GM10266 (cell line): ENCODE measurements around the gene APAF1.
"Not testable (repeated sequence)": the region's sequence is repeated elsewhere in the genome, so short reads cannot be mapped to it uniquely, and the experiment has no call there.

ENCODE experiments used
- DNase-seq: peaks from one replicate; pipeline ENCODE4 v3.0.0; 2012; ENCODE audit errors: extremely low spot score
- TF ChIP-seq, protein P1 (sequence below): IDR thresholded peaks from 2 replicates; pipeline ENCODE4 v1.5.1; 2012; ENCODE audit warnings: mild to moderate bottlenecking, low read depth; ENCODE audit not compliant: control insufficient read depth, insufficient read depth; ENCODE audit errors: missing control alignments

APAF1 gene

DNA sequence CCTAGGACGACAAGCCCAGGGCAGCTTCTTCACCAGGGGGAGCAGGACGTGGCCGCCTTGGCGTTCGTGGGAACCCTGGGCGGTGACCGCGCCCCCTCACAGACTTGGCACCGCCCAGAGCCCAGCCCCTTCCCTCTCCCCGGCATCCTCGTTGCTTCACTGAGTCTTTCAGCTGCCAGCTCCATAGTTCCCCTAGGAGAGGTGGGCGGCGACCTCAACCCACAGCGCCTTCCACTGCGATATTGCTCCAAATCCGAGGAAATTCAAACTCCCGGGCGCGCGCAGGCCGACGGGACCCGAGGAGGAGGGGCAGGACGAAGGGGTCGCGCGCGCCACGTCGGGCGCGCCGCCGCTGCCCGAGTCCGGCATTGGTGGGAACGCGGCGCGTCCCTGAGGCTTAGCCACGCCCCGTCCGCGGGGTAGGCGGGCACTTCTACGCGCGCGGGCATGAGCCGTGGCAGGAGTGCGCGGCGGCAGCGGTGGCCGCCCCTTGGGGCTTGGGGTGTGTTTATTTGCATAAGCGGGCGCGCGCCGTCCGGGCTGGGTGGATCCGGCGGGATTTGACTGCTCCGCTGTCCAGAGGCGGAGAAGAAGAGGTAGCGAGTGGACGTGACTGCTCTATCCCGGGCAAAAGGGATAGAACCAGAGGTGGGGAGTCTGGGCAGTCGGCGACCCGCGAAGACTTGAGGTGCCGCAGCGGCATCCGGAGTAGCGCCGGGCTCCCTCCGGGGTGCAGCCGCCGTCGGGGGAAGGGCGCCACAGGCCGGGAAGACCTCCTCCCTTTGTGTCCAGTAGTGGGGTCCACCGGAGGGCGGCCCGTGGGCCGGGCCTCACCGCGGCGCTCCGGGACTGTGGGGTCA lies at the start of gene APAF1, which contains the start of gene IKBIP:
TSS of gene APAF1 (plus strand) at position 579 of the 860 bp plus-strand sequence. CDS start 3,070 bp downstream, outside the sequence.
TSS of gene IKBIP (minus strand) at position 77 of the 860 bp plus-strand sequence. CDS start 87 bp downstream, outside the sequence.
- DNase-seq: peak; percentile 96
- TF ChIP-seq, protein P1, sequence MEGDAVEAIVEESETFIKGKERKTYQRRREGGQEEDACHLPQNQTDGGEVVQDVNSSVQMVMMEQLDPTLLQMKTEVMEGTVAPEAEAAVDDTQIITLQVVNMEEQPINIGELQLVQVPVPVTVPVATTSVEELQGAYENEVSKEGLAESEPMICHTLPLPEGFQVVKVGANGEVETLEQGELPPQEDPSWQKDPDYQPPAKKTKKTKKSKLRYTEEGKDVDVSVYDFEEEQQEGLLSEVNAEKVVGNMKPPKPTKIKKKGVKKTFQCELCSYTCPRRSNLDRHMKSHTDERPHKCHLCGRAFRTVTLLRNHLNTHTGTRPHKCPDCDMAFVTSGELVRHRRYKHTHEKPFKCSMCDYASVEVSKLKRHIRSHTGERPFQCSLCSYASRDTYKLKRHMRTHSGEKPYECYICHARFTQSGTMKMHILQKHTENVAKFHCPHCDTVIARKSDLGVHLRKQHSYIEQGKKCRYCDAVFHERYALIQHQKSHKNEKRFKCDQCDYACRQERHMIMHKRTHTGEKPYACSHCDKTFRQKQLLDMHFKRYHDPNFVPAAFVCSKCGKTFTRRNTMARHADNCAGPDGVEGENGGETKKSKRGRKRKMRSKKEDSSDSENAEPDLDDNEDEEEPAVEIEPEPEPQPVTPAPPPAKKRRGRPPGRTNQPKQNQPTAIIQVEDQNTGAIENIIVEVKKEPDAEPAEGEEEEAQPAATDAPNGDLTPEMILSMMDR: no peak

DNA sequence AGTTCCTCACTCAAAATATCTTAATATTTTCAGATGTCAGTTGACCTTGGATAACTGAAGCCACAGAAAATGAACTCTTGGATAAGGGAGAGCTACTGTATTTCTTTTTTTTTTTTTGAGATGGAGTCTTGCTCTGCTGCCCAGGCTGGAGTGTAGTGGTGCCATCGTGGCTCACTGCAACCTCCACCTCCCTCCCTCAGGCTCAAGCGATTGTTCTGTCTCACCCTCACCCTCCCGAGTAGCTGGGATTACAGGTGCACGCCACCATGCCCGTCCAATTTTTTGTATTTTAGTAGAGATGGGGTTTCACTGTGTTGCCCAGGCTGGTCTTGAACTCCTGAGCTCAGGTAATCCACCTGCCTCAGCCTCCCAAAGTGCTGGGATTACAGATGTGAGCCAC lies 47.8 kb upstream of the APAF1 start:
- not testable (repeated sequence) for DNase-seq

GRCh38 chr12:98601924-98602323 lies 43.2 kb upstream of the APAF1 start:
- TF ChIP-seq, protein P1: no peak
- no peak for DNase-seq

DNA sequence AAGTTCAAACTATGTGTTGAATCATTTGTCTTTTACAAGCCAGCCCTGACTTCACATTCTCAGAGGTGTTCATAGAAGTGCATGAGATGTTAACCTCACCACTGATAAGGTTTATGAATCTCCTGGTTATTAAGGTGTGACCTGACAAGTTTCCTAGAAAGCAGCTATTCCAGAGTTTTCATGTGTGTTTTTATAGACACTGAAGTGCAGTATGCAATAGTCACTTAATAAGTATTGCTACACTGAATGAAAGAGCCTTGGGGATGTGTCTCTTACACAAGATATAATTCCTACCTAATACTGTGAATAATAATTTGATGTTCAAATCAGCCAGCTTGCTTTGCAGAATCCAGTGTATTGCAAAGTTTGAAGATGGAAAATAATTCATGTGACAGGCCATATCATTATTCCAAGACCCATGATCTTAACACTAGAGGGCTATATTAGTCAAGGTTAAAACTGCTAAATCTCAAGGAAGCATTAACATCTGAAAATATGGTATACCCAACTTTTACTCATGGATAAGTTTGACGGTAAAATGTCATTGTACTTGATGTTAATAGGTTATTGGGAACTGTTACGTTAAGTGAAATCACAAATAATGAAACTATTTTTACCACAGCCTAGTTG lies 38.6 kb upstream of the APAF1 start:
- TF ChIP-seq, protein P1: peak; percentile 28
- DNase-seq: no peak

DNA sequence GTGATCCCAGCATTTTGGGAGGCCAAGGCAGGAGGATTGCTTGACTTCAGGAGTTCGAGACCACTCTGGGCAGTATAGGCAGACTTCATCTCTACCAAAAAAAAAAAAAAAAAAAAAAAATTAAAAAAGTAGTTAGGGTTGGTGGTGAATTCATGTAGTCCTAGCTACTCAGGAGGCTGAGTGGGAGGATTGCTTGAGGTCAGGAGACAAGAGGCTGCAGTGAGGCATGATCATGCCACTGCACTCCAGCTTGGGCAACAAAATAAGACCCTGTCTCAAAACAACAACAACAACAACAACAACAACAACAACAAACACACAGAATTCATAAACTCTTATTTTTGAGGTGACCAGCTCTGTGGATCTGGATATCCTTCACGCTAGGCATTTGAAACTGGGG lies 34.5 kb upstream of the APAF1 start:
- TF ChIP-seq, protein P1: no peak
- no peak for DNase-seq

- TF ChIP-seq, protein P1: peak; percentile 10
- no peak for DNase-seq
These were observed 32.3 kb upstream of the APAF1 start for GRCh38 chr12:98612696-98613334.

GRCh38 chr12:98618952-98619351 lies 26.1 kb upstream of the APAF1 start:
- no peak for DNase-seq
- TF ChIP-seq, protein P1: no peak
